ENCODE results near the gene NKX2-3.

Gene NKX2-3

GRCh38 chr10:99522470-99523250 lies 10.1 kb upstream of the NKX2-3 start:
- Mint-ChIP-seq H3K27me3 (peaks cover 91% of the 10 kb centered on the region), H3K36me3 (no peaks in the 10 kb centered on the region), H3K4me3 (peak overlapping the region; percentile 37), H3K9me3 (no peaks in the 10 kb centered on the region), H3K4me1 (peaks cover 5% of the 10 kb centered on the region), H3K27ac (no peak overlapping the region)
- DNase-seq = no peak
- CTCF ChIA-PET = no interaction called here

DNA sequence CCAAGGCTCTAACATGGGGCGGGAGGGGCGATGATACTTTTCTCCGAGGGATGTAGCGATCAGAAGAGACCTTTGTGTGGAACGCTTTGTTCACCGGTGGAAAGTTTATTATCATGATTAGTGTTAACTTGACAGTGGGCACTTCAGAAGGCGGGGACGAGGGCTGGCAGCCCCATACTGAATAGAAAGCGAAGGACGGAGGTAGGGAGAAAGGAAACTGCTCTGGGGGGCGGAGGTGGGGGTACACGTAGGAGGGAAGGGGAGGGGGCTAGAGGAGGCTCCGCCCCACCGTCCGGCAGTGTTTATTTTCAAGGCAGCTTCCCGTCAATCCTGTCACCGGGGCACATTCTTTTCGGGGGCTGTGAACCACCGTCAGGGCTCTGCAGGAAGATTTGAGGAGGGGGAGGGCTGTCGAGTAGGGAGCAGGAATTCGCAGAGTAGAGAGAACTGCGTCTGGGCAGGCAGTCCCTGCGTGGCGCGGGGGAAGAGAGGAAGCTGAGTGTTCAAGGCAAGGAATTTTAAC lies 9.4 kb upstream of the NKX2-3 start:
- Mint-ChIP-seq H3K27ac (no peak overlapping the region), H3K4me1 (peaks cover 7% of the 10 kb centered on the region), H3K27me3 (peaks cover 95% of the 10 kb centered on the region), H3K36me3 (no peaks in the 10 kb centered on the region), H3K9me3 (no peaks in the 10 kb centered on the region), H3K4me3 (peak overlapping the region; percentile 37)
- CTCF ChIA-PET = no interaction called here
- DNase-seq = no peak

GRCh38 chr10:99524050-99524666 lies 8.6 kb upstream of the NKX2-3 start:
- H3K9me3 Mint-ChIP-seq = no peaks in the 10 kb centered on the region
- DNase-seq = no peak
- H3K27me3 Mint-ChIP-seq = peaks cover 96% of the 10 kb centered on the region
- CTCF ChIA-PET = no interaction called here
- H3K4me3 Mint-ChIP-seq = no peak overlapping the region
- no peaks in the 10 kb centered on the region for H3K36me3 Mint-ChIP-seq
- H3K4me1 Mint-ChIP-seq = peaks cover 11% of the 10 kb centered on the region
- H3K27ac Mint-ChIP-seq = no peak overlapping the region

GRCh38 chr10:99524736-99525380 lies 7.9 kb upstream of the NKX2-3 start:
- H3K36me3 Mint-ChIP-seq = no peaks in the 10 kb centered on the region
- H3K4me1 Mint-ChIP-seq = peaks cover 17% of the 10 kb centered on the region
- no peak for DNase-seq
- no peak overlapping the region for H3K27ac Mint-ChIP-seq
- no peaks in the 10 kb centered on the region for H3K9me3 Mint-ChIP-seq
- H3K4me3 Mint-ChIP-seq = no peak overlapping the region
- peaks cover 96% of the 10 kb centered on the region for H3K27me3 Mint-ChIP-seq
- CTCF ChIA-PET = no interaction called here

GRCh38 chr10:99525897-99526296 lies 6.8 kb upstream of the NKX2-3 start:
- H3K27me3 Mint-ChIP-seq = peaks cover 96% of the 10 kb centered on the region
- peaks cover 23% of the 10 kb centered on the region for H3K4me1 Mint-ChIP-seq
- no peak overlapping the region for H3K27ac Mint-ChIP-seq
- CTCF ChIA-PET = no interaction called here
- H3K4me3 Mint-ChIP-seq = no peak overlapping the region
- H3K36me3 Mint-ChIP-seq = no peaks in the 10 kb centered on the region
- no peaks in the 10 kb centered on the region for H3K9me3 Mint-ChIP-seq
- no peak for DNase-seq

GRCh38 chr10:99526861-99527504 lies 5.8 kb upstream of the NKX2-3 start:
- H3K27ac Mint-ChIP-seq = no peak overlapping the region
- CTCF ChIA-PET = no interaction called here
- peaks cover 26% of the 10 kb centered on the region for H3K4me1 Mint-ChIP-seq

DNA sequence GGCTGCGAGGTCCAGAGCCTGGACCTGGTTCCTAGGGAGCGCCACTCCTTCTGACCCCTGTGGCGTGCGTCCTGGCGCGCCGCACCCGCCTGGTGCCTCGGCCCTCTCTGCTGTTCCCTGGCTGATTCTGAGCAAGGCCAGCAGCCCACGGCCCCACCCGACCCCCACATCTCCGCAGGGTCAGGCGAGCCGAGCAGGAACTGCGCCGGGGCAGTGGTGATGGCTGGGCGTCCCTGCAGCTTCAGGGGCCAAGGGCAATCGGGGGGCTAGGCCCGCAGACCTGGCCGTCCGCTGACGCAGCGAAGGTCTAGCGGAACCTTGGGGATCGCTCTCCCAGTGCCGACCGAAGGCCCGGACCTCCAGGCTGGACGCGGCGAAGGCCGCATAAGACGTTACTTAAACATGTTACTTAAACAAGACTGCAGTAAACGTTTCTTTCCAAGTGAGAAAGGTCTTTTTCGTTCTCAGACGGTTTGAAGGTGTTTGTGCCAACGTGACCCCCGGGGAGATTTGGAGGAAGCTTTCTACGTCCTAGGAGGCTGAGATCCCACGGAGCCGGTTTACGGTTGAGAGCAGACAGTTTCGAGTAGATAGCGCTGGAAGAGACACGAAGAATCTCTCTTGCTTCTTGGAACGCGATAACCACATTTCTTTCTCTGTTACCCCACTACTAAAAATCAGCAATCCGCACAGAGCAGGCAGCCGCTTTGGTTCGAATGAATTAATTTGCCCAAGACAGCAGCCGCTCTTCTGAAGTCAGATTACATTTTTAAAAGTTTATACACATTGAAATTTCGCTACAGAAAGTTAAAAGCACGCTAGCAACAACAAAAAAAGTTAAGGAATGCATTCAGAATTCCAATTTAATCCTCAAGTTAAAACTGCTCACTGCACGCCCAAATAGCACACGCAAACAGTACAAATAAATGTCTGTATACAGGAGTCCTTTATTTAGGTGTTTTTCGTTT lies 4.9 kb upstream of the NKX2-3 start:
- CTCF ChIA-PET = no interaction called here
- no peak overlapping the region for H3K27ac Mint-ChIP-seq

More at GRCh38 chr10:99526861-99527504, 5.8 kb upstream of the NKX2-3 start:
- H3K4me3 Mint-ChIP-seq = no peak overlapping the region
- no peak for DNase-seq
- H3K36me3 Mint-ChIP-seq = no peaks in the 10 kb centered on the region
- H3K9me3 Mint-ChIP-seq = no peaks in the 10 kb centered on the region
- H3K27me3 Mint-ChIP-seq = peaks cover 96% of the 10 kb centered on the region

DNA sequence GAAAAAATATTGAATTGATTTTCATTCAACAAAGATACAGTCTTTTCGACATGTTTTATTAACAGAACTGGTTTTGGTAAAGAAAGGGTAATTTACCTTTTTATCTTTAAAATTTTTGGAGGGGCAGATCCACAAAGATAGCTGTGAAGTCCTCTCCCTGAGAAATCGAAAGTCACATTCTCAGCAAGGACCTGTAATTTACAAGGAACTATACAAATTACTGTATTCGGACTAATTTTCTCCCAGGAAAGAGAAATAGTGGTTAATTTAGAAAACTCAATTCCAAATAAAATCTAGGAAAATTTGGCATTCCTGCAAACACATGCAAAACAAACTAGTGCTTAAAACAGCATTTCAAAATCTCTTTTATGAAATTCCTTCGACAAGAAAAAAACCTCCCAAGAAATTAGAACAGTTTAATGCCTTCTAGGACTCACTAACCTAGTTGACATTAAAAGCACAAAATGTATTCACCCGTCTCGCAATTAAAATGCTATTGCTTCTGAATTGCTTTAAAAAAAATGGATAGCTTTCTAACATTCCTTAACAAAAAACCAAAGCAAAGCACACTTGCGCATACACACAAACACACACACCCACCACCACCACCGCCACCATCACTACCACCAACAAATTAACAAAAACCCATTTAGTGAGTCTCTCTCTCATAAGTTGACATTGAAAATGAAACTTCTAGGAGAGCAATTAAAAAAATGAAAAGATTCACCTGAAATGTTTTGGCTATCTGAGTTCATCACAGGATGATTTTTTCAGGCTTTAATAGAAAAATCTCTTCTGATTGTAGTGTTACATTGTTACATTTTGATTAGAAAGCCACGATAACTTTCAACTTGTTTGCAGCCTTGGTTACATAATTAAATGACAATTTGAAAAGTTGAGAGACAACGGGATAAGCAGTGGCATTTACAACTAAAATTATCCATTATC lies 4.0 kb upstream of the NKX2-3 start:
- Mint-ChIP-seq H3K27me3 (peaks cover 96% of the 10 kb centered on the region), H3K9me3 (no peaks in the 10 kb centered on the region), H3K36me3 (peaks cover 10% of the 10 kb centered on the region), H3K27ac (no peak overlapping the region), H3K4me1 (peaks cover 36% of the 10 kb centered on the region), H3K4me3 (no peak overlapping the region)
- CTCF ChIA-PET = no interaction called here
- no peak for DNase-seq

More for the DNA sequence above, 4.9 kb upstream of the NKX2-3 start:
- Mint-ChIP-seq H3K4me3 (no peak overlapping the region), H3K4me1 (peaks cover 34% of the 10 kb centered on the region), H3K9me3 (no peaks in the 10 kb centered on the region), H3K27me3 (peaks cover 96% of the 10 kb centered on the region), H3K36me3 (peaks cover 7% of the 10 kb centered on the region)
- no peak for DNase-seq

DNA sequence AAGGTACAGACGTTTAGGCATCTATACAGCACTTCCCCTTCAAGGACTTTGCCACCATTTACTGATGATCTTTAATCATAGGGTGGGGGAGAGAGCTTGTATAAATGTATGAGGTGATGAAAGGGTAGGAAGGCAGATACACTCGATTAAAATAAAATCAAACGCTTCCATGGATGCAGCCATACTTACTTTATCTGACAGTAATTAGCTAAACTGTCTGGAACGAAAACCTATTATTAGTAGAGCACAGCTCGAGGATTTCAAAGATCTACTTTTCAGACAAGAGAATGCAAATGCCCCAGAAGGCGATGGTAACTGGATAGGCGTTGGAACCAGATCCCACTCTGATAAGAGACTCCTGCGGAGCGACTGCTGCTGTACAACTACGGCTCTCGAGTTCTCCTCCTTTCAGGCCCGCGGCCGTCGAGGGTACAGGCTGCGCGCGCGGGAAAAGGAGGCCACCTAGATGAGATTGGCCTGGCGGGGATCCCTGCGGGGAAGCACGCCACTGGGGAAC lies 3.1 kb upstream of the NKX2-3 start:
- CTCF ChIA-PET = no interaction called here
- H3K9me3 Mint-ChIP-seq = no peaks in the 10 kb centered on the region
- peaks cover 45% of the 10 kb centered on the region for H3K4me1 Mint-ChIP-seq
- DNase-seq = no peak
- H3K27ac Mint-ChIP-seq = peak overlapping the region; percentile 5
- peaks cover 15% of the 10 kb centered on the region for H3K36me3 Mint-ChIP-seq
- no peak overlapping the region for H3K4me3 Mint-ChIP-seq
- peaks cover 96% of the 10 kb centered on the region for H3K27me3 Mint-ChIP-seq

GRCh38 chr10:99530108-99531025 lies 2.4 kb upstream of the NKX2-3 start:
- DNase-seq = peak; percentile 38
- no peaks in the 10 kb centered on the region for H3K9me3 Mint-ChIP-seq
- no peak overlapping the region for H3K4me3 Mint-ChIP-seq
- peaks cover 15% of the 10 kb centered on the region for H3K36me3 Mint-ChIP-seq
- peaks cover 49% of the 10 kb centered on the region for H3K4me1 Mint-ChIP-seq
- peak overlapping the region; percentile 56 for H3K27ac Mint-ChIP-seq
- H3K27me3 Mint-ChIP-seq = peaks cover 98% of the 10 kb centered on the region
- CTCF ChIA-PET = interaction anchor here (0.6 kb wide), 1 partner anchor 9 kb away, joined by 3 read pairs; no protein-coding TSS in a partner anchor

GRCh38 chr10:99531026-99531695 lies 1.6 kb upstream of the NKX2-3 start:
- CTCF ChIA-PET = interaction anchor here (0.6 kb wide), 1 partner anchor 10 kb away, joined by 3 read pairs; no protein-coding TSS in a partner anchor
- Mint-ChIP-seq H3K9me3 (no peaks in the 10 kb centered on the region), H3K27ac (peak overlapping the region; percentile 72), H3K36me3 (peaks cover 15% of the 10 kb centered on the region), H3K4me3 (no peak overlapping the region), H3K27me3 (peaks cover 100% of the 10 kb centered on the region), H3K4me1 (peaks cover 51% of the 10 kb centered on the region)
- no peak for DNase-seq
